Putamen (tissue), 1 donor: Measurements from ENCODE around the gene KPTN.
A peak's percentile ranks its signal among the peaks of the same experiment; 100 is the strongest.

Source experiments
- DNase-seq: peaks from one replicate; pipeline ENCODE4 v3.0.0-alpha.2; 2016; ENCODE audit warnings: low spot score

KPTN gene

DNA sequence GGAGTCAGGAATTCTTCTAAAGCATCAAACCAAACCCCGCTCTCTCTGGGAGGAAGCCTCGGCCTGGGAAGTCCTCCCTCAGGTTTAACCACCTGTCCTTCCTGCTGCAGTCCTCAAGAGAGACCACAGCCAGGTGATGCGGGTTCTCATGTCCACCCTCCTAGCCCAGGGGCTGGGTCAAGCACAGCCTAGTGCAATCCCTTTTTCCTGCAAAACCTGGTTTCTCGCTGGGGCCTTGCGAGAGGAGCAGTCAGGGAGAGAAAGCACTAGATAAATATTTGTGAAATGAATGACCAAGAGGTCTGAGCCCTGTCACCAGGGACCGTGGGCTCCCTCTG is 14.7 kb downstream of the KPTN start:
- no peak for DNase-seq

- no peak for DNase-seq
These were observed 16.1 kb downstream of the KPTN start for GRCh38 chr19:47467914-47468313.

GRCh38 chr19:47465957-47466356 is 18.1 kb downstream of the KPTN start:
- no peak for DNase-seq

DNA sequence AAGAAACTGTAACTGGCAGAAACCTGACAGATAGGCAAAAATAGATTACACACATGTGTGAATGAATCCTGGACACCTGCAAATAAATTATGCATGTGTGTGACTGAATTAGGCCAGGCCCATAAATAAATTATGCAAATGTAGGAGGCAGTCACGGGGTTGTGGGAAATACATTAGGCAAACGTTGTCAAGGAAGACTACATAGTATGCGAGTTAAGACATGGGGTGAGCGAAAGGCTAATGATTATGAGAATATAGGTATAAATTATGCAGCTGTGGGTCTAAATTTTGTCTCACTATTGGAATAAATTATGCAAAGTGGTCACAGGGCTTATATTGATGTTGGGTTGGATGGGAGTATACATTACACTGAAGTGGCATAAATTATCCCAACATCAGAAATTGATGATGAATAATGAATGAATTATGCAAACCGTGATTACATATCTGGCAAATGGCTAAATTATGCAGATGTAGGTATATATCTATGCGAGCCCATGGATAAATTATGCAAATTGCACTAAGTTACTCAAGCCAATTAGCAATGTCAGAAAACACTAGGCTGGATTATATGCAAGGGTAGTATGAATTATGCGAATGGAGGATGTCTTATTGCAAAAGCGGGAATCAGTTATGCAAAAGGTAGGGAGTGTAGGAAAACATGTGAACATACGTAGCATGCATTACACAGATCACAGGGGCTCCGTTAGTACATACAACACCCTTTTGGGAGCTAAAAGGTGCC is 19.2 kb downstream of the KPTN start:
- DNase-seq, result peak; percentile 47

- no peak for DNase-seq
These were observed 22.1 kb downstream of the KPTN start for GRCh38 chr19:47461876-47462275.

DNA sequence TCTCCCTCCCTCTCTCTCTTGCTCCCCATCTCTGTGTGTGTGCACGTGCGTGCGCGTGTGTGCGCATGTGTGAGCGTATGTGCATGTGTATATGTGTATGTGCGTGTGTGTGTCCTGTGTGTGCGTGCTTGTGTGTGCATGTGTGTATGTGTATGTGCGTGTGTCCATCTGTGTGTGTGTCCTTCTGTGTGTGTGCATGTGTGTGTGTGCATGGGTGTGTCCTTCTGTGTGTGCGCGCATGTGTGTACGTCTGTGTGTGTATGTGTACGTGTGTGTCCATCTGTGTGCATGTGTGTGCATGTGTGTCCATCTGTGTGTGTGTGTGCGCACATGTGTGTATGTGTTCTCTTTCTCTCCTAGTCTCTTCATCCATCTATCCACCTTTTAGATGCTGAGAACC is 24.5 kb downstream of the KPTN start:
- no peak for DNase-seq

DNA sequence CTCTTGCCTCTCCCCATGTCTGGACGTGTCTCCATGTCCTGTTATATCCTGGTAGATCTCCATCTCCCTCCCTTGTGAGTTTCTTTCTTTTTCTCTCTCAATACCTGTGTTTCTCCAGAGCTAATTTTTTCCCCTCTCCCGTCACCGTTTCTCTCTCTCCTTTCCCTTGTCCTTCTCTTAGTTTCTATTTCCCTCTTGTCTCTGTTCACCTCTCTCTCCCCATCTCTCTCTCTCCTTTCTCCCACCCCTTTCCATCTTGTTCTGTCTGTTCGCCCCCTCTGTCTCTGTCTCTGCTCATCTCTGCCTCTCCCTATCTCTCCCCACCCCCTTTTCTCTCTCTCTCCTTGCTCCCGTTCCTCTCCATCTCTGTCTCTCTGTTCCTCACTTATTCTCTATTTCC is 25.3 kb downstream of the KPTN start:
- DNase-seq, result no peak

DNA sequence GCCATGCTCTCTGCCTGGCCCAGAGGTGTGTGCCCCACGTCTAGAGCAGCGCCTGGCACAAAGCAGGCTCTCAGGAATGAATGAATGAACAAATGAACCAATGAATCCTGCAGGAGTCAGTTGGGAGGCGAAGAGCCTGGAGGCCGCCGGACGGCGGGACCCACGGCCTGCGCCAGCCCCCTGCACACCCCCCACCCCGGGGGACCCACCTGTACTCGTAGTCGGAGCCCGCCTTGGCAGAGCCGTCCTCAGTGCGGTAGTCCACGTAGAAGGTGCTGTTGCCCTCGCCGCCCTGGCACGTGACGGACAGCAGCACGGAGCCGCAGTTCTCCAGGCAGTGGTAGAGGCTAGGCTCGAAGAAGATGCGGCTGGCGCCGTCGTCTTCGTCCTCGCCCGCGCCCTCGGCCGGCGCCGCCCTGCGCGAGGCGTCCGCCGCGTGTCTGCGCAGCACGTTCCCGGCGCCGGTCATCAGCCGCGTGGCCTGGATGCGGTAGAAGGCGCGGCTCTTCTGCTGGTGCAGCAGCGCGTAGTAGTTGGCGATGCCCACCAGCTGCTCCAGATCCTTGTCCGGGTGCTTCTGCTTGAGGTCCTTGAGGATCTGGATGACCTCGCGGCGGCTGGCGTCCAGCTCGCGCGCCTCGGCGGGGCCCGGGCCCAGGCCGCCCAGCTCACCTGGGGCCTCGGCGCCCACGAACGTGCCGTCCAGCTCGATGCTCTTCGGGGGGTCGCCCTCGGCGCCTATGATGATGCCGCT is 27.1 kb downstream of the KPTN start:
- no peak for DNase-seq

- DNase-seq, result no peak
These were observed 33.5 kb downstream of the KPTN start for GRCh38 chr19:47450478-47450877.

- DNase-seq, result no peak
These were observed 35.7 kb downstream of the KPTN start for GRCh38 chr19:47448360-47448727.

DNA sequence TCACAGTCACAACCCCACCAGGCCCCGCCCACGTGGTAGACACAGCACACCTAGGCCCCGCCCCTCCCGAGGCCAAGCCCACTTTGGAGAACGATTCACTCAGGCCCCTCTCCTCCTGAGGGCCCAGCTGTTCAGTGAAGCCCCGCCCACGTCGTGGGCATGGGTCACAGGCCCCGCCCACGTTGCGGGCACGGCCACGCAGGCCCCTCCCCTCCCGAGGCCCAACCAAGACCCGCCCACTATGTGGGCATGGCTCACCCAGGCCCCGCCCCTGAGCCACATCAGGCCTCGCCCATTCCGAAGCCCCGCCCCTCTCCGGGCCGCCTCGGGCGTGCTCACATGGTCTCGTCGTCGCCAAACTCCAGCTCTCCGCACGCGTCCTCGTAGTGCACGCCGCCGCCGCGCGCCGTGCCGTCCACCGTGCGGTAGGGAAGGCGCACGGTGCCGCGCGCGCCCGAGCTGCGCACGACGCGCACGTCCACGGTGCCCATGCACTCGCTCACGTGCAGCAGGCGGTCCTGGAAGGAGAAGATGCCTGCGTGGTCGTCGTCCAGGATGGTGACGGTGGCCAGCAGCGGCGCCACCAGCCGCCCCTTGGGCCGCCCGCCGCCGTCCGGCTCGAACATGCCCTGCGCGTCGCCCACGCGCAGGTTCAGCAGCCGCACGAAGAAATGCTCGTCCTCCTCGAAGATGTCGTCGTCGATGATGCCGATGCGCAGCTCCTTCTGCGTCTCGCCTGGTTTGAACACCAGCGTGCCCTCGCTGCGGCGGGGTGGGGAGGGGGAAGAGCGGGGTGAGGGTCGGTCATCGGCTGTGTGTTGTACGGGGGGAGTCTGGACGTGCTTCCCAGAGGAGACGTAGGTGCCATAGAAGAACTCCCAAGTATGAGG is 36.3 kb downstream of the KPTN start:
- no peak for DNase-seq

DNA sequence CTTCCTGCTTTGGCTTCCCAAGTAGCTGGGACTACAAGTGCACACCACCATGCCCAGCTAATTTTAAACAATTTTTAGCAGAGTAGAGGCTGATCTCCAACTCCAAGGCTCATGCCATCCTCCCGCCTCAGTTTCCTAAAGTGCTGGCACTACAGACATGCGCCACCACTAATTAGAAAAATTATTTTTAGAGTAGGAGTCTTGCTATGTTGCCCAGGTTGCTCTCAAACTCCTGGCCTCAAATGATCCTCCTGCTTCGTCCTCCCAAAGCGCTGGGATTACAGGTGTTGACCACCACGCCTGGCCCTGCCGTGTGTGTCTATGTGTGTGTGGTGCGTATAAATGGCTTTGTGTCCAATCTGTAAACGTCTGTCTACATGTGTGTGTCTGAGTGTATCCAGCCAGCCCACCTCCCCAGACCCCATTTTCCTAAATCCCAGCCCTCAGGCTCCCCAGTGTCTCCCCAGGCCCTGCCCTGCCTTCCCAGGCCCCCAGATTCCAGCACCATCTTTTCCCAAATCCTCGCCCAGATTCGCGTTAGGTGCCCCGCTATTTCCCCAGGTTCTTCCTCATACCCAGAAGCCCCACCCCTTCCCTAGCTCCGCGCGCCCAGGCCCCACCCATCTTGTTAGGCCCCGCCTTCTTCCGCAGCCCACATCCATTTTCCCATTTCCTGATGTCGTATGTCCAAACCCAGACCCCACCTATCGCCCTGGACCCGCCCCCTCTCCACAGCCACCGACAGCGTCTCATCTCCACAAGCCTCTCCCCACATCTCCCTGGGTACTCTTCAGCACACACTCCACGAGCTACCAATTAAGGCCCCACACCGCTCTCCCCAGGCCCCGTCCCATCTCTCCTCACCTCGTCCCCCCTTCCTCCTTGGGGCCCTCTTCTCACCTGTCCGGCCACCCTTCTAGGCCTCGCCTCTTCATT is 37.2 kb downstream of the KPTN start:
- no peak for DNase-seq

- DNase-seq, result no peak
These were observed 38.0 kb downstream of the KPTN start for GRCh38 chr19:47445937-47446402.

GRCh38 chr19:47445527-47445926 is 38.5 kb downstream of the KPTN start:
- DNase-seq, result no peak

DNA sequence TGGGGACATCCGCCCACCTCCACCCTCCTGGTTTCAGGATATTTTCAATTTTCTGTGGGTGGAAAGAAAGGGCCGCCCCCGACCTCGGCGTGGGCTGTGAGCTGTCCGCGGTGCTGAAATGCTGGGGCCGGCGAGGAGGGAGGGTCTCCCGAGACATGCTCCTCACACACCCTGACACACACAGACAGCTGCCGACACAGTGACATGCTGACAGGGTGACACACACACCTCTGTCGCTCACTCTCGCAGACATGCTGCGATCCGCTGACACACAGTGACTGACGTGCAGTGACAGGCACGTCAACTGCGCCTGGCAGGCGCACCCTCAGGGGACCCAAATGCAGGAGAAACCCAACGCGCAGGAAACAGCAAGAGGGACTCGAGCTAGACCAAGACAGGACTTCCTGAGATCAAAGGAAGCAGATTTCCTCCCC is 39.6 kb downstream of the KPTN start:
- DNase-seq, result no peak

GRCh38 chr19:47443331-47443730 is 40.7 kb downstream of the KPTN start:
- DNase-seq, result no peak

DNA sequence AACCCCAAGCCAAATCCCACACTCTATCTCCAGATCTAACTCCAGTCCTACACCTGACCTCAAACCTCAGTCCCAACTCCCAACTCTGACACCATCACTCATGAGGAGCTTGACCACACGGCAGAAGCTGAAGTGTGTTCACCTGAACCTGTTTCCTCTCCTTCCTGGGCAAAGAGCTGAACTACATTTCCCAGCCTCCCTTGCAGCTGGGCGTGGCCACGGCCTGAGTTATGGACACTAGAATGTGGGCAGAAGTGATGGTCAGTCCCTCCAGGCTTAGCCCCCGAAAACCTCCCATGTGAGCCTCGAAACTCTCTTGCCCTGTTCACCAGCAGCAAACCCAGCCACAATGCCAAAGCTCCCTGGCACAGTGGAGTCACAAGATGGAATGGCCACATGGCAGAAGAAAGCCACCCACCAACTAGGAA is 45.2 kb downstream of the KPTN start:
- no peak for DNase-seq

- DNase-seq, result no peak
These were observed 46.5 kb downstream of the KPTN start for GRCh38 chr19:47437500-47437899.

DNA sequence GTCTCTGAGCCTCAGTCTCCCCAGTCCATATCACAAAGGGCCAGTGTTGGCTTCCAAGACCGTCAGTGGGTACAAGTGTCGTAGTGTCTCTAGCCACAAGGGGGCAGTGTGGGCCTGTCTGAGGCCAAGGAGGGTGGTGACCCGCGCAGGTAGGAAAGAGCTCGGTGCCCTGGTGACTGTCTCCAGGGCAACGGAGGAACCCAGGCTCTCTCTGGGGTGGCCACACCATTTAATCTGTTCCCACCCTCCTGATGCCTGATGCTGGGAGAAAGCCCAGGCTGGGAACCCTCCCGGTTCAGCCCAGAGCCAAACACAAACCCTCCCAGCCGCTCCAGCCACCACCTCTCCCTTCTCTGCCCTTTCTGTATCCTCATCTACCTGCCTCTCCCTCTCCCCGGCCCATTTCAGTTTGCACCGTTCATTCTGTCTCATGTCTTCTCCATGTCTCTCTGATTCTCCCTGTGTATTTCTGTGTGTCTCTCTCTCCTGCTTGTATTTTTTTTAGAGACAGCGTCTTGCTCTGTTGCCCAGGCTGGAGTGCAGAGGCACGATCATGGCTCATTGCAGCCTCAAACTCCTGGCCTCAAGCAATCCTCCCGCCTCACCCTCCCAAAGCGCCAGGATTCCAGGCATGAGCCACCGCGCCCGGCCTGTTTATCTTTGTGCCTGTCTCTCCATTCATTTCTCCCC is 47.2 kb downstream of the KPTN start:
- DNase-seq, result peak; percentile 64

- DNase-seq, result no peak
These were observed 48.1 kb downstream of the KPTN start for GRCh38 chr19:47435883-47436417.

- no peak for DNase-seq
These were observed 48.8 kb downstream of the KPTN start for GRCh38 chr19:47435196-47435595.
